CD4-positive, alpha-beta T cell treated with Interleukin-15 for 1 hour (primary cell): ENCODE measurements around the gene KRT7.
A peak's percentile ranks its signal among the peaks of the same experiment; 100 is the strongest.

ENCODE experiments used
- DNase-seq: peaks from one replicate; pipeline ENCODE4 v3.0.0-alpha.2; 2020

Gene KRT7

GRCh38 chr12:52212701-52213563, 20.1 kb upstream of the KRT7 start:
- no peak for DNase-seq

DNA sequence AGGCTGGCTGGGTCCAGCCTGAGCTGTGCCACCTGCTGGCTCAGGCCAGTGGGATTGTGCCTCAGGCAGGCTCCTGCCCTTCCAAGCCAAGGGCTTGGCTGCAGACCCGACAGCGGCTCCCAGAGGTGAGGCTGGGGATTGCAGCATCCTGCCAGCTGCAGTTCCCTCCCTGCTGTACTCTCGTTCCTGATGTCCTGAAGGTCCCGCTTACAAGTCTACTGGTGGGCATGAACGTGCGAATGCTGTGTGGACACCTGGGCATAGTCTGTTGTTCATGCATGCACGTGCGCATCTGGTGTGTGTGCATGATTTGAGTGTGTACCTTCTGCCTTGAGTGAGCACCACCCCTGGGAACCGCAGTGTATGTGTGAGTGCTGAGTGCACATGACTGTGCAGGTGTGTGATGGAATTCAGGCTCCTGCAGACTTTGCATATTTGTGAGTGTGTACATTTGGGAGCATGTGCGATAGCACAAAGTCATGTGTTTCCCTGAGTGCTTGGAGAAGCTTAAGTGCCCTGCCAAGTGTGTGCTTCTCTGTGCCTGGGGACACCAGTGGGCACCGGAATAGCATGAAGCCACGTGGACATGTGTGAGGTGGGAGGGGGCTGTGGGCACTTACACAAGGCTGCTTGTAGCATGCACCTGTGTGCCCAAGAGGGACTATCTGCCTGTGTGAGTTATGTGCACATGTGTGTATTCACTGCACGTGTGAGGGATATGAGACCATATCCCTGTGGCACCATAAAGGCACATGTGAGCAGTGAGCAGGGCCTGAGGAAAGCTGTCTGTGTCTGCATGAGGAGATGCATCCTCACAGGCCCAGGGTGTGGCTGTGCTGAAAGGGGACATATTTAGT, 19.3 kb upstream of the KRT7 start:
- DNase-seq, result peak; percentile 65

- peak; percentile 11 for DNase-seq
These were observed 18.6 kb upstream of the KRT7 start for GRCh38 chr12:52214421-52214802.

- peak; percentile 17 for DNase-seq
These were observed 17.4 kb upstream of the KRT7 start for GRCh38 chr12:52215587-52216031.

GRCh38 chr12:52216100-52216499, 16.9 kb upstream of the KRT7 start:
- DNase-seq, result peak; percentile 3

DNA sequence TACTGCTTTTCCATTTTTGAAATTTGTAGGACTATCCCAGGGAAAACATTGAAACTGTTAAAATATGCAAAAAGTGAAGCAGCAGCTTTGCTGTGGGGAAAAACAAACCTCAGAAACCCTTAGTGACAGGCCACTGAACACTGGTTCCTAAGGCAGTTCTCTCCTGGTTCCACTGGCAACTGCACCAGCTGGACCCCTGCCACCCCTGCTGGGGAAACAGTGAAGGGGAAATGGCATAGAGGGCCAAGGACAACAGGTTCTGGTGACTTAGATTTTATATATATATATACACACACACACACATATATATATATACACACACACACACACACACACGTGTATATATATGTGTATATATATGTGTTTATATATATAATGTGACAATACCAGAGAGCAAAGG, 16.2 kb upstream of the KRT7 start:
- no peak for DNase-seq

GRCh38 chr12:52217223-52217622, 15.8 kb upstream of the KRT7 start:
- no peak for DNase-seq

DNA sequence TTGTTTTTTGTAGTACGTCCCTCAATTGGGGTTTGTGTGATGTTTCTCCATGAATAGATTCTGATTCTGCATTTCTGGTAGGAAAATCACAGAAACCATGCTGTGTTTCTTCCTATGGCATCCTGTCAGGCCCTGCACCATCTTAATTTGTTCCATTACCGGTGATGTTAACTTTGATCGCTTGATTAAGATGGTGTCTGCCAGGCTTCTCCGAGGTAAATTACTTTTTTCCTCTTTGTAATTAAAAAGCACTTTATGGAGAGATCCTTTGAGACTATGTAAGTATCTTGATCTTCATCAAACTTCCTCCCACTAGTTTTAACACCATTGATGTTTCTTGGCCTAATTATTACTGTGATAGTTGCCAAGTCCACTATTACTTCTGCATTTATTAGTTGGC, 15.0 kb upstream of the KRT7 start:
- DNase-seq, result no peak

GRCh38 chr12:52220477-52220876, 12.6 kb upstream of the KRT7 start:
- no peak for DNase-seq

DNA sequence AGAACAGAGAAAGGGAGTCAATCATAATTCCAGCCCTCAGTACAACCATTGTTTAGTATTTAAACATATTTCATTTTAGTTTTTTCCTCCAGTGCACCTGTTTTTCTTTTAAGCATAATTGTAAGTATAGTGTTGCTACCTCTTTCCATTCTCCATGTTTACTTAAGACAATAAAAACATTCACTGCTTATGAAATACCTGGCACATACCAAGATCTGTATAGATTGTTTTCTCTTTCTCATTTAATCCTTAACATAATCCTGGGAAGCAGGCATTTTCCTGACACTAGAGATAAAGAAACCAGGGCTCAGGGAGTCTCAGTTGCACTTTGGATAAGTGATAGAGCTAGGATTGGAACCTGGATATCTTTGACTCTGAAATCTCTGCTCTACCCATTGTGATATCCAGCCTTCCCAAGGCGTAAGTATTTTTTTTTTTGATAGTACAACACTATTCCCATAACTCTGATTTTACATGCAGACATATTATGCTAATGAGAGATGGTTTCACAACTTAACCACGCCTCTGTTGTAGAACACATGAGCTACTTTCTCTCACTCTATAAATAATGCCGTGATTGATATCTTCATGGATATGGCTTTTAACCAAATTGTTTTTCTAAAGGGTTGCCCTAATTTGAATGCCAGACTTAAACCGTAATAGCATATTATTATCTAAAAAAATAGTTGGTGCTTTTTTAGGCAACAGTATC, 11.8 kb upstream of the KRT7 start:
- no peak for DNase-seq

DNA sequence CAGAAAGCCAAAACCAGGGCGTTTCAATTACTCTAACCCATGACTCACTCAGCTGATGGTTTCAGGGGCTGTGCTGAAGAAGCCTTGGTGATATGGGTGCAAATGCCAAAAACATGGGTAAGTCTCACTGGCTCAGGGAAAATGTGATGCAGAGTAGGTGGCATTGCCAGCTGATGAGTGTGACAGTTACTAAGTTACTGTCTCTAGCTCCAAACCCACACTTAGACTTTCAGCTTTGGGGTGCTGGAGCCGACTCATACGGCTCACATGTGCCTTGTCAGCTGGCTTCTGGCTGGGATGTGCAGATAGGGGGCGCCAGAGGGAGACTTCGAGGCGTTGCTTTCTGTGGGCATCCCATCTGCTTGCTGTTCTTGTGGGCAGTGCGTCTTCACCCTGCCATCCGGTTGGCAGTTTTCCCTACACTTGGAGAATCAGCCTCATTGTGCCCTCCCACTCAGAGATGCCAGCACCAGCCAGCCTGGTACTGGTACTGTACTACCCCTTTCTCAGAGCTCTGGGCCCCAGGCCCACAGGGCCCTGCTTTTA, 11.1 kb upstream of the KRT7 start:
- peak; percentile 50 for DNase-seq

DNA sequence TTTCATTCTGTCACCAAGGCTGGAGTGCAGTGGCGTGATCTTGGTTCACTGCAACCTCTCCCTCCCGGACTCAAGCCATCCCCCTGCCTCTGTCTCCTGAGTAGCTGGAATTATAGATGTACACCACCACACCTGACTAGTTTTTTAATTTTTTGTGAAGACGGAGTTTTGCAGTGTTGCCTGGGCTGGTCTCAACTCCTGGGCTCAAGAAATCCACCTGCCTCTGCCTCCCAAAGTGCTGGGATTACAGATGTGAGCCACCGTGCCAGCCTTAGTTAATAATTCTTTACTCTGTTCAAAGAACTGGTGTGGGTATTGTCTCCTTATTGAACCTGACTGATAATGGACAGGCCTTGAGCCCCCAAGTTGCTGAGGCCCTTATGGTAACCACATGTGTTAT, 10.4 kb upstream of the KRT7 start:
- DNase-seq, result no peak

- no peak for DNase-seq
These were observed 9.5 kb upstream of the KRT7 start for GRCh38 chr12:52223406-52224039.

DNA sequence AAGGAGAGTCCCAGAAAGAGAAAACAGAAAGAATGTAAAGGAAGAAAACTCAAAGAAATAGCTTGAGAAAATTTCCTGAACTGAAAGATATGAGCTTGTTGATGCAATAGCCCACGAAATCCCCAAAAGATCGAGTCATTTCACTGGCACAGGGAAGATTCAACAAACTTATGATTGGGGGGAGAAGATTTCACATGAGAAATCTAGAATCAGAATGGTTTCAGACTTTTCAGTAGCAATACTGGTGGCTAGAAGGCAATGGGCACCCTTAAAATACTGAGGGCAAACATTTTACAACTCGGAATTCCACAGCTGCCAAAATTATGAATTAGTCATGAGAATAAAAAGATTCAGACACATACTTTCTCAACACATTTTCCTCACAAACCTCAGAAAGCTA, 8.9 kb upstream of the KRT7 start:
- no peak for DNase-seq

GRCh38 chr12:52225752-52226151, 7.3 kb upstream of the KRT7 start:
- DNase-seq, result no peak

GRCh38 chr12:52226446-52226845, 6.6 kb upstream of the KRT7 start:
- DNase-seq, result no peak

- no peak for DNase-seq
These were observed 5.4 kb upstream of the KRT7 start for GRCh38 chr12:52227606-52228166.

DNA sequence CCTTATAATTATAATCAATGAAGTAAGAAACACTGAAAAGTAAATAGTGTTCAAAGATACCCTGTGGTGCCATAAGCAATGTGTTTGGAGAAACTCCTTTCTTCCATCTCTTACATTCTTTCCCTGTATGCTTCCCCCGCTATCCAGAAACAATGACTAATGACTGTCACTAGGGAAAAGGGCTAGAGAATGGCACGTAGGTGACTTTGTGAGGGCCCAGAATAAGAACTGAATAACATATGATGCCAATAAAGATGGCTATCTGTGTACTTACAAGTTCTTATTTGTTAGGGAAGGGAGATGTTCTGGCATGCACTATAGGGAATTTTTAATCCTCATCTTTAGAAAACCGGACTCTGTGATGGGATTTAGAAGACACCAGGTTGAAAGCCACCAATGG, 4.7 kb upstream of the KRT7 start:
- DNase-seq, result no peak

DNA sequence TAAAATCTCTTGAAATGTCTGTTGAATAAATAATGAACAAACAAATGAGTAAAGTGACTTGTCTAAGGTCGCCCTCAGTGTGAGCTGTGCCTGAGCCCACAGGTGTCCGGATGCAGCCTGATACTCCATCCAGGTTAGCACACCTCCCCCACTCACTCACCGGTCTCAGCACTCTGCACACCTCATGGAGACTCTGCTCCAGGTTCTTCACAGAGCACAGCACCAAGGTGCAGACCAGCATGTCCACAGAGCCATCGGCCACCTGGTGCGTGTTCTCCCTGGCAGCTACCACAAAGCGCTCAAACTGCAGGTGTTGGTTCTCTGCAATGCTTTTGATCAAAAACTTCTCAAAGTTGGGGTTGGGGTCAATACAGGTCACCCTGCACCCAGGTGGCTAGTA, 4.1 kb upstream of the KRT7 start:
- no peak for DNase-seq

- no peak for DNase-seq
These were observed 3.2 kb upstream of the KRT7 start for GRCh38 chr12:52229836-52230343.

DNA sequence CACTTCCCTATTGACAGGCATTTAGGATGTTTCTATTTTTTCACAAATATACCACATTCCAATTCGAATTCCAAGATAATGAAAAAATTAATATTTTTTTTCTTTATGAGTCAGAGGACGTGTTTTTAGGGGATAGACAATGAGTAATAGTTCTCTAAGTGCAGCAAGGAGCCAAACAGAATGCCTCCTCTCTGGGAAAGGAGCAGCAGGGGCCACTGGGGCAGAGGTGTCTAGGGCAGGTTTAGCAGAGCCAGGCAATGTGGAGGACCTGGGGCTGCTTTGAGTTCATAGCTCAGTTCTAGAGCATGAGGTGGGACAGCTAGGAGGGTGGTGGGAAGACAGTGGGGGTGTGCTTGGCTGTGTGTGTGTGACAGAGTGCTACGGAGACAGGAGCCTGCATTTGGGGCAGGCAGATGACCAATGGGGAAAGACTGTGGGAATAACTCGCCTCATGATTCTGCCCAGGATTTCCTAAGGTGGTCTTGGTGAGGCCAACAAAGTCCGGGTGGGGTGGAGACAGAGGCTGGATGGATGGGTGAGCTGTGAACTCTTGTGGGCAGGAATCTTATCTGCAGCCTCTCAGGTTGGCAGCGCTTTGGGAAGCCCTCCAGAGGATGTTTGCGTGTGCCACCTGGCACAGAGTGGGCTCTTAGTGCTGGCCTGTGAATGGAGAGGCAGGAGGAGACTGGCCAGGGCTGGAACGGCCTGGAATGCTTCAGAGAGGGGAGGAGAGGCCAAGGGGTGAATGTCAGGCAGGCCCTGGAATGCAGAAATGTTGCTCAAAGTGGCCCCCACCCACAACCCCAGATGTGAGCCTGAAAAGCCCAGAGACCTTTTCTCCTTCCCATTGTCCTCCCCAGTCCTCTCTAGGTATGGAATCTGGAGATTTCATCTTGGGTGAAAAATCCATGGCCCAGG, 2.4 kb upstream of the KRT7 start:
- no peak for DNase-seq
